Keratinocyte (primary cell): ENCODE data around the gene SLC38A2.

Experiments used
- CTCF ChIP-seq, 3 experiments: IDR thresholded peaks in 1 of 3; conservative IDR thresholded peaks in 1 of 3; optimal IDR thresholded peaks in 1 of 3; 2 replicates in 2 of 3; 3 replicates in 1 of 3; pipeline versions ENCODE3 to v1.5.1; 2011; ENCODE audit warnings: low read length in 3 of 3, mild to moderate bottlenecking in 3 of 3, moderate library complexity in 2 of 3, control low read depth in 1 of 3, inconsistent platforms in 1 of 3; ENCODE audit not compliant: insufficient read depth in 2 of 3; ENCODE audit errors: extremely low read depth in 1 of 3
- EZH2 ChIP-seq: IDR thresholded peaks from one replicate; pipeline ENCODE4 v1.6.1; 2012; ENCODE audit warnings: inconsistent platforms, mild to moderate bottlenecking, low read length, moderate library complexity

GRCh38 chr12:46371718-46372543, 642 bp downstream of the SLC38A2 start:
- TF ChIP-seq EZH2 (no peak), CTCF (optimal IDR thresholded peaks at IDR 0.05 in 1 of 3, IDR thresholded peaks at IDR 0.05 in 1 of 3, conservative IDR thresholded peaks at IDR 0.05 in 1 of 3; ENCODE audit: extremely low read depth in 1 of 3, insufficient read depth in 2 of 3, low read length in 3 of 3) (no peak)
